PC-9 (cell line): Measurements from ENCODE around the gene CNTNAP2.

Experiments used
- CTCF ChIP-seq: fragments of 200-600 bp; sonication (generic); conservative IDR thresholded peaks from 2 replicates; pipeline ENCODE4 v1.6.1; 2017; ENCODE audit warnings: mixed run types, antibody characterized with exemption, mild to moderate bottlenecking, moderate library complexity
- EZH2 ChIP-seq: fragments of 200-600 bp; sonication (generic); IDR thresholded peaks from 2 replicates; pipeline ENCODE4 v1.8.0; 2017; ENCODE audit warnings: antibody characterized with exemption, low read depth

GRCh38 chr7:147304376-147304775, 1187.8 kb downstream of the CNTNAP2 start:
- TF ChIP-seq CTCF (no peak), EZH2 (no peak)
